HG03039 (cell line): ENCODE results near the gene NPIPB5.
"Not testable (repeated sequence)": the region's sequence is repeated elsewhere in the genome, so short reads cannot be mapped to it uniquely, and the experiment has no call there.

Source experiments
- ATAC-seq: cut with Tn5 transposase; IDR thresholded peaks from one replicate; pipeline ENCODE4 v1.9.1; 2021; ENCODE audit warnings: mild to moderate bottlenecking, moderate library complexity; ENCODE audit not compliant: unreplicated experiment

NPIPB5 gene

DNA sequence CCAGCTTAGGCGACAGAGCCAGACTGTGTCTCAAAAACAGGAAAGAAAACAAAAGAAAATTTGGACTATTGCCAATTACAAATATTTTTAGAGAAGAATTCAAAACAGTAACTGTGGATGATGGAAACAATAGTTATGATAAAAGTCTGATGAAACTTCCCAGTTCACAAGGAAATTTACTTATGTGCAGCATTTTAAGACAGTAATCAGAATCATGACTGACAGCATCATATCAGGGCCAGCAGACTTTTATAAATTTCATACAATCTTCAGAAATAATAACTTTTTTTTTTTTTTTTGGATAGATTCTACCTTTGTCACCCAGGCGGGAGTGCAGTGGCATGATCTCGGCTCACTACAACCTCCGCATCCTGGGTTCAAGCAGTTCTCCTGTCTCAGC, at the start of gene NPIPB5:
NPIPB5 (plus strand) TSS at position 301 of the 400 bp plus-strand sequence. CDS start 2,911 bp downstream, outside the sequence.
- not testable (repeated sequence) for ATAC-seq

DNA sequence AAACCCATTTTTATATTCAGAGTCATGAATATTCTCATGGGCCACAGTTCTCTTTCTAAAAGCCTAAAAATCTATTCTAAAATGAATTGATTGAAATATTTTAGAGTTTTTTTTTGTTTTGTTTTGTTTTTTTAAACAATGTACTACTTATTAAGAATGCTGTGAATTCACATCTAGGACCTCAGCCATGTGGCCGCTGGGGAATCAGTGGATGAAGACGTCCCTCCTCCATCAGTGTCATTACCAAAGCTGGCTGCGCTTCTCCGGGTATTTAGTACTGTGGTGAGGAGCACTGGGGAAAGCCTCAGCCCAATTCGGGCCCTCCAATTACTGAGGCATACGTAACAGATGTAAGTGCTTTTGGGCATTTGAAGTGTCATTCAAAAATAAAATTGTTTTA, 41.8 kb upstream of the NPIPB5 start:
- ATAC-seq, result not testable (repeated sequence)

GRCh38 chr16:22537996-22538395, 27.3 kb downstream of the NPIPB5 start:
- not testable (repeated sequence) for ATAC-seq

DNA sequence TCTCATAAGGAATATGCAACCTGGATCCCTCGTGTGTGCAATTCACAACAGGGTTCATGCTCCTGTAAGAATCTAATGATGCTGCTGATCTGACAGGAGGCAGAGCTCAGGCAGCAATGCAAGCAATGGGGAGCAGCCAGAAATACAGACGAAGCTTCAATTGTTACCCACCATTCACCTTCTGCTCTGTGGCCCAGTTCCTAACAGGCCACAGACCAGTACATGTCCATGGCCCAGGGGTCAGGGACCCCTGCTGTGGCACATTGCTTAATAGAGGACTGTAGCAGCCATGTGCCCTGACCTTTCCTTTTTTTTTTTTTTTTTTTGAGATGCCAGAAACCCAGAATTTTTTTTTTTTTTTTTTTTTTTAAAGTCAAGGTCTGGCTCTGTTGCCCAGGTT, 34.1 kb downstream of the NPIPB5 start:
- not testable (repeated sequence) for ATAC-seq

DNA sequence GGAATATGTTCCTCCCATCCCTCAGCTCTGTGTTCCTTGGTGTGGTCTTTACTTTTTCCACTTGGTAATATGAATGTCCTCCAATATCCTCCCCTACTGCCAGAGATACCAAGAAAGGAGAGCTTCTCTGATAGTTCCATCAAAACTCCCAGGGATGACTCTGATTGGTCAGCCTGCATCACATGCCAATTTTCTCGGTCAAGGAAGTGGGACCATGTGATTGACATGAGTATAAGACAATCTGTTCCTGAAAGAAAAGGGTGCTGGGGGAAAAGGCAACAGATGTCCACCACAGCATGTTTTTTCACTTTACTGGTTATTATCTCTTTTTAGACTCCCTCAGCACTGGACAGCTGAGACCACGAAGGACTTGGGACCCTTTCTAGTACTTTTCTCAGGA, 35.9 kb downstream of the NPIPB5 start:
- ATAC-seq, result not testable (repeated sequence)

DNA sequence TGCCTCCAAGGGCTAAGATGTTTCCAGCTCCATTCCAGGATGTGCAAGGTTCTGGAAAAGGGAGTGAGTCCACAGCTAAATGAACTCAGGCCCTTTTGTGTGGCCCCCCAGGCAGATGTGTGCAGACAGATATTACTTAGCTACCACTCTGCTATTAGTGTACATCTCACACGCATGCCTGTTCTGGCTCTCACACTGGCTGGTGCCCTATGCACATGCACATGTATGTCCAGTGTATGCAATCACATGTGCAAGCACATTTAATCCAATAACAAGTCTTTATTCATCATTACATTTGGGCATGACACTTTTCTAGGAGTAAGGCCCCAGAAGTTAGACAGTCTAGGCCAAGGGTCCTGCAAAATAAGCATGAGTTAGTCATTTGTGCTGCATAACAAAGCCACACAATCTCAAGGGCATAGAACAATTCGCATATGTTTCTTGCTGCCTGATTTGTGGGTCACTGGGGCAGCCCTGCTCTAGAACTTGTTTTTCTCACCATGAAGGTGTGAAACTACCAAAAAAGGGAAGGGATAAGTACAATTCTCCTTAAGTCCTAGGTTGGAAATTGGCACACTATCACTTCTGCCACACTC, 36.6 kb downstream of the NPIPB5 start:
- ATAC-seq, result not testable (repeated sequence)

- not testable (repeated sequence) for ATAC-seq
Observed at GRCh38 chr16:22549853-22550252, 39.2 kb downstream of the NPIPB5 start.

- ATAC-seq, result not testable (repeated sequence)
Observed at GRCh38 chr16:22551143-22551542, 40.5 kb downstream of the NPIPB5 start.

DNA sequence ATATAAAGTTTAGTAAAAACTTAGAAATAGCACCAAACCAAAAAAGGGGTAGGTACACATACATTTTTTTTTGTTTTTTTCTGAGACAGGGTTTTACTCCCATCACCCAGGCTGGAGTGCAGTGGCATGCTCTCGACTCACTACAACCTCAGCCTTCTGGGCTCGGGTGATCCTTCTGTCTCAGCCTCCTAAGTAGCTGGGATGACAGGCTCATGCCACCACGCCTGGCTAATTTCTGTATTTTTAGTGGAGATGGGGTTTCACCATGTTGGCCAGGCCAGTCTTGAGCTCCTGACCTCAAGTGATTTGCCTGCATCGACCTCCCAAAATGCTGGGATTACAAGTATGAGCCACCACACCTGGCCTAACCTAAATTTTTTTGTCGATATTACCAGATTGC, 41.0 kb downstream of the NPIPB5 start:
- not testable (repeated sequence) for ATAC-seq

DNA sequence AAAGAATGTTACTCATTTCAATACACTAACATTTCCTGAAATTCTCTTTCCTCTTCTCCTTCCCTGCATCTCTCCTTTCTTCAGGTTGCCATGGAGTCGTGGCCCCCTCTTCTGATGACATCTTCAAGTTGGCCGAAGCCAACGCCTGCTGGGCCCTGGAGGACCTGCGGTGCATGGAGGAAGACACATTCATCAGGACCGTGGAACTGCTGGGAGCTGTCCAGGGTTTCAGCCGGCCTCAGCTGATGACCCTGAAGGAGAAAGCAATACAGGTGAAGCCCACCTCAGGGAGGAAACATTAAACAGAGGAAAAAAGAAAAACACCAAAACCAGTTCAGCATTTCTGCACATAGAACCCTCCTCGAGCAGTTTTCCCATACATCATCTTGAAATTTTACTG, 46.1 kb downstream of the NPIPB5 start:
- not testable (repeated sequence) for ATAC-seq
